Endothelial cell of umbilical vein (primary cell): ENCODE results near the gene ZNF385B. TPM values are rescaled to one million over a fixed set of nuclear protein-coding genes. Genes with fewer than 3 reads are reported as not detected.

Experiments used
- BruUV-seq: library from RNA; stranded (reverse); fragments of 400-500 nt; replicated peaks from 2 replicates; lab custom pipeline; 2021; lab: Mats Ljungman, UMichigan
- CTCF ChIA-PET: fragments of 300-600, 350-600 bp; sonication (Branson Sonifier 250); formaldehyde crosslinking; loops from one replicate; lab custom pipeline; 2021; ENCODE audit warnings: antibody characterized with exemption, inconsistent platforms; lab: Charles Lee
- POLR2A ChIA-PET: fragments of 300-600, 350-600 bp; sonication (Branson Sonifier 250); formaldehyde crosslinking; loops from one replicate; lab custom pipeline; 2021; ENCODE audit warnings: antibody characterized with exemption, inconsistent platforms; lab: Charles Lee
- DNase-seq: peaks from one replicate; pipeline ENCODE4 v3.0.0-alpha.2; 2011; ENCODE audit warnings: low read depth, low spot score
- FAIRE-seq: peaks from 2 replicates; lab custom pipeline; 2011; peaks lifted over from hg19 to GRCh38; lab: Jason Lieb, UNC
- H2AFZ ChIP-seq: 2 replicates; pipeline ENCODE4 v1.6.0; 2012; ENCODE audit warnings: low read depth, low read length, control low read depth, inconsistent platforms
- H3K27ac ChIP-seq: 2 replicates; pipeline ENCODE4 v1.5.1; 2011; ENCODE audit warnings: low read depth, mild to moderate bottlenecking, control low read depth, low read length, moderate library complexity; ENCODE audit not compliant: insufficient read depth
- H3K27me3 ChIP-seq, 2 experiments: 2 replicates each; pipeline versions ENCODE4 v1.6.0 to v1.6.1; 2011; ENCODE audit warnings: low read length in 2 of 2, mixed read lengths in 1 of 2; ENCODE audit not compliant: control insufficient read depth in 2 of 2, insufficient read depth in 2 of 2
- H3K36me3 ChIP-seq, 2 experiments: 2 replicates in 1 of 2; 3 replicates in 1 of 2; pipeline ENCODE4 v1.5.1; 2011; ENCODE audit warnings: low read length in 2 of 2, mild to moderate bottlenecking in 1 of 2, moderate library complexity in 1 of 2; ENCODE audit not compliant: control insufficient read depth in 2 of 2, insufficient read depth in 2 of 2; ENCODE audit errors: extremely low read depth in 1 of 2
- H3K4me1 ChIP-seq: 3 replicates; pipeline ENCODE4 v1.5.1; 2011; ENCODE audit warnings: mild to moderate bottlenecking, low read length; ENCODE audit not compliant: control insufficient read depth, insufficient read depth; ENCODE audit errors: extremely low read depth
- H3K4me2 ChIP-seq: 2 replicates; pipeline ENCODE4 v1.6.1; 2011; ENCODE audit warnings: low read length, control low read depth, mixed read lengths; ENCODE audit not compliant: insufficient read depth
- H3K4me3 ChIP-seq, 3 experiments: fragments of 200-600 bp in 1 of 3; sonication (generic), shearing (Covaris generic) in 1 of 3; replicated peaks in 1 of 3; 2 replicates each; pipeline ENCODE4 v1.5.1; 2011 to 2016; ENCODE audit warnings: control low read depth in 3 of 3, low read length in 3 of 3, mild to moderate bottlenecking in 2 of 3, inconsistent platforms in 1 of 3, low read depth in 1 of 3, moderate library complexity in 1 of 3; ENCODE audit not compliant: insufficient read depth in 1 of 3
- H3K79me2 ChIP-seq: 2 replicates; pipeline ENCODE4 v1.6.0; 2012; ENCODE audit warnings: low read length, inconsistent platforms; ENCODE audit not compliant: control insufficient read depth, insufficient read depth
- H3K9ac ChIP-seq: replicated peaks from 2 replicates; pipeline ENCODE3; 2011; ENCODE audit warnings: low read length, control low read depth; ENCODE audit not compliant: insufficient read depth; ENCODE audit errors: extremely low read depth
- H3K9me1 ChIP-seq: replicated peaks from 3 replicates; pipeline ENCODE4 v1.6.0; 2011; ENCODE audit warnings: mild to moderate bottlenecking, low read length; ENCODE audit not compliant: control insufficient read depth, insufficient read depth; ENCODE audit errors: extremely low read depth
- H3K9me3 ChIP-seq: replicated peaks from 2 replicates; pipeline ENCODE4 v1.5.1; 2012; ENCODE audit warnings: low read length, inconsistent platforms; ENCODE audit not compliant: control insufficient read depth, insufficient read depth
- H4K20me1 ChIP-seq: replicated peaks from 2 replicates; pipeline ENCODE3; 2011; ENCODE audit warnings: mild to moderate bottlenecking, low read length; ENCODE audit not compliant: control insufficient read depth, insufficient read depth; ENCODE audit errors: extremely low read depth
- FOS ChIP-seq: IDR thresholded peaks from 2 replicates; pipeline ENCODE4 v1.6.1; 2011; ENCODE audit warnings: mild to moderate bottlenecking, low read length, moderate library complexity, borderline replicate concordance; ENCODE audit not compliant: insufficient read depth
- GATA2 ChIP-seq: IDR thresholded peaks from 2 replicates; pipeline ENCODE4 v1.7.0; 2011; ENCODE audit warnings: low read depth, mild to moderate bottlenecking, moderate library complexity, mixed read lengths, low read length; ENCODE audit not compliant: insufficient read length, insufficient read depth
- POLR2A ChIP-seq: IDR thresholded peaks from 2 replicates; pipeline ENCODE4 v1.6.1; 2012; ENCODE audit warnings: low read depth, mild to moderate bottlenecking, control low read depth, low read length
- POLR2AphosphoS5 ChIP-seq: IDR thresholded peaks from 2 replicates; pipeline ENCODE4 v1.6.1; 2012; ENCODE audit warnings: low read depth, mild to moderate bottlenecking, control low read depth, low read length, moderate library complexity; ENCODE audit not compliant: insufficient read depth
- dilution Hi-C: fragments of 300-500 bp; cut with MboI; formaldehyde crosslinking; loops from one replicate; pipeline ENCODE4 v1.15.0; 2019; ENCODE audit warnings: low sequenced_read_pairs; ENCODE audit not compliant: extremely low pct_ligation_motif_present
- intact Hi-C: fragments of 100-400 bp; cut with micrococcal nuclease; formaldehyde crosslinking; loops from one replicate; pipeline ENCODE4 v1.10.0; 2022
- polyA plus RNA-seq, 4 experiments: library from polyadenylated mRNA; depleted of rRNA in 3 of 4; stranded (reverse) in 3 of 4; unstranded in 1 of 4; fragments of >200 nt; gene quantifications; 2 replicates each; pipeline versions ENCODE4 v1.2.1 to v1.2.3, GENCODE V29; 2011 to 2012; ENCODE audit warnings: missing spikeins in 1 of 4
- total RNA-seq: library from RNA; stranded (reverse); gene quantifications from 2 replicates; pipeline ENCODE4 v1.2.3, GENCODE V29; 2021
- TF ChIP-seq, protein P1 (sequence below): IDR thresholded peaks from 2 replicates; pipeline ENCODE4 v1.6.1; 2011; ENCODE audit not compliant: insufficient read depth, insufficient read length

Gene ZNF385B
- total and polyA plus RNA-seq, 2 donors (not counting 3 experiments of a cell fraction or from before 2014, with no cell fraction given): not detected

DNA sequence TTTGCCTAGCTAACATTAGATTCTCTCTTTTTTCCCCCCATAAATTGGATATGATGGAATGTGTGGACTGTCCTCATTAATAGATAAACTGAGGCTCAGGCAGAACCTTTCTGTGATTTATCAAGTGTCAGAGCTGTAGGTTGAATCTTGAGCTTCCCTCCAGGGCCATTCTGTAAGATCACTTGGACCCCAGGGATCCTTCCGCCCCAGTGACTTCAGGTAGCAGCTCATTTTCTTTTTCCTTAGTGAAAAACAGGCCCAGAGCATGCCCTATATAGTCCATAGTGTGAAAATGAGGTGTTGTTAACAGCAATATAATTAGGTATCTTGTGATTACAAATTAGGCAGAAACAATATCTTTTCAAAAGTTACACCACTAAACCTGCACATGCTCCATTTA is 269.7 kb downstream of the ZNF385B start:
- Histone ChIP-seq H3K27me3 (no peaks in the 10 kb centered on the region), H3K36me3 (no peaks in the 10 kb centered on the region), H3K79me2 (no peaks in the 10 kb centered on the region), H3K27ac (no peak overlapping the region), H3K9me3 (no peaks in the 10 kb centered on the region), H2AFZ (no peak overlapping the region), H4K20me1 (no peaks in the 10 kb centered on the region), H3K4me1 (no peaks in the 10 kb centered on the region), H3K9me1 (no peaks in the 10 kb centered on the region), H3K4me2 (no peak overlapping the region), H3K4me3 (no peak overlapping the region), H3K9ac (no peak overlapping the region)
- DNase-seq: no peak
- CTCF ChIA-PET: interaction anchor here (0.9 to 1.2 kb wide), 2 partner anchors 11 to 181 kb away, joined by 3 to 4 read pairs; no protein-coding TSS in a partner anchor
- BruUV-seq: no TSS peak
- dilution Hi-C loops (no loop called here), intact Hi-C loops (loop anchor here (5.0 kb wide), 1 partner anchor 169 kb away; no protein-coding TSS in a partner anchor)
- FAIRE-seq: no peak
- TF ChIP-seq GATA2: no peak
- POLR2A ChIA-PET: no interaction called here

DNA sequence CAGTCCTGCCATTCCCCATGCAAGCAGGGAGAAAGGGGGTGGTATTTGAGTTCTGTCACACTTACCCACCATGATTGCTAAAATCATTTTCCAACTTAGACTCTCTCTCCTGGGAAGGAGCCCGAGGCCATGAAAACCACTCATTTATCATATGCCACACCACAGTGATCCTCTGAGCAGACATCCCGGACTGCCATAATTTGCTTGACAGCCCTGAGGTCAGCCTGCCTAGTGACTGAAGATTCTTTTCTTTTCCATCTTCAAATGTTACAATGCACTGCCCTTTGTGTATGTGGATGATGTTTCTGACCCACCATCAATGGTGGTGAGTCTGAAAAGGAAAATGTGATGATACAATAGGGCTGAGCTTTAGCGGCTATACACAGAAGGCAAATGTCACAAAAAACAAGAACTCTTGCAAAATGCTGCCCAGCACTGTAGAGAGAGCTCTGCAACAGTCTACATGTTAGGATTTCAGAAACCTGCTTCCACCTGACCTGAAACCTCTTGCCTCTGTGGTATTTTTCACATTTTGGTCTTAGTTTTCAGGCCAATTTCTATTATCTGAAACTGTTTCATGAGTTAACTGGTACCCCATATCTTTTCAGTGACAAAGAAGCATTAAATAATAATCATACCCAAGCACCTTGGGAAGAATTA is 272.8 kb downstream of the ZNF385B start:
- no peak overlapping the region for H3K4me2 ChIP-seq
- dilution Hi-C loops: no loop called here
- H3K9me3 ChIP-seq: no peaks in the 10 kb centered on the region
- H3K27me3 ChIP-seq: no peaks in the 10 kb centered on the region
- ChIA-PET CTCF (no interaction called here), POLR2A (no interaction called here)
- H2AFZ ChIP-seq: no peak overlapping the region
- BruUV-seq: no TSS peak
- no peaks in the 10 kb centered on the region for H3K79me2 ChIP-seq
- intact Hi-C loops: no loop called here
- no peak for TF ChIP-seq POLR2A
- no peak for TF ChIP-seq POLR2AphosphoS5
- no peak for TF ChIP-seq GATA2
- TF ChIP-seq FOS: no peak
- TF ChIP-seq, protein P1, sequence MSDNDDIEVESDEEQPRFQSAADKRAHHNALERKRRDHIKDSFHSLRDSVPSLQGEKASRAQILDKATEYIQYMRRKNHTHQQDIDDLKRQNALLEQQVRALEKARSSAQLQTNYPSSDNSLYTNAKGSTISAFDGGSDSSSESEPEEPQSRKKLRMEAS: no peak
- no peaks in the 10 kb centered on the region for H3K4me1 ChIP-seq
- no peaks in the 10 kb centered on the region for H3K36me3 ChIP-seq
- no peak overlapping the region for H3K9ac ChIP-seq
- DNase-seq (no peak), FAIRE-seq (no peak)
- H3K27ac ChIP-seq: no peak overlapping the region
- H3K9me1 ChIP-seq: no peaks in the 10 kb centered on the region
- H4K20me1 ChIP-seq: no peaks in the 10 kb centered on the region
- no peak overlapping the region for H3K4me3 ChIP-seq
